ENCODE data around the gene PPTC7. TPM values are rescaled to one million over a fixed set of nuclear protein-coding genes. Genes with fewer than 3 reads are reported as not detected.

Gene PPTC7
- total and polyA plus RNA-seq, 10 of the 15 experiments (the other 5 are each of a cell fraction or from before 2014, with no cell fraction given), result 4.0 to 69.6 (median 12.3) TPM

- under 1% methylated on average over 17 of the region's 17 CpGs for WGBS (ENCODE audit: insufficient coverage, insufficient replicate concordance, low lambda C conversion rate, missing lambda C conversion rate)
- TSS peak; percentile 74 for BruUV-seq (replicated peaks)
- Histone ChIP-seq H2AFZ (ENCODE audit: control insufficient read depth, low read depth, low read length) (peak overlapping the region; percentile 68), H3K27ac (ENCODE audit: control insufficient read depth, insufficient read depth) (peak overlapping the region; percentile 92), H3K9me3 (replicated peaks; ENCODE audit: control insufficient read depth, insufficient read depth, low read length) (no peaks in the 10 kb centered on the region), H3K4me3 (peak overlapping the region; percentile 97), H3K4me1 (ENCODE audit: control insufficient read depth, insufficient read depth, low read length) (peaks cover 4% of the 10 kb centered on the region), H3K27me3 (replicated peaks in 1 of 2; ENCODE audit: control insufficient read depth in 2 of 2, insufficient read depth in 2 of 2, low read length in 1 of 2) (no peaks in the 10 kb centered on the region), H3K4me2 (ENCODE audit: control insufficient read depth, insufficient read depth) (peak overlapping the region; percentile 61), H4K20me1 (ENCODE audit: control insufficient read depth, insufficient read depth) (no peaks in the 10 kb centered on the region), H3K79me2 (ENCODE audit: control insufficient read depth, insufficient read depth, low read length) (peaks cover 50% of the 10 kb centered on the region), H3K36me3 (ENCODE audit: control insufficient read depth in 2 of 2, insufficient read depth in 2 of 2, low read length in 1 of 2) (peaks cover 0 to 8% of the 10 kb centered on the region in 2 experiments; a peak in 1 of 4 replicates), H3K9ac (ENCODE audit: control insufficient read depth, insufficient read depth, low read length) (peak overlapping the region; percentile 96)
- in situ Hi-C loops (cut with MboI), result no loop called here
- DNase-seq (ENCODE audit: low read depth, low spot score) (no peak), FAIRE-seq (no peak), ATAC-seq (peak; percentile 41)
- CTCF ChIA-PET, result interaction anchor here (1.1 to 21.1 kb wide), 7 partner anchors 9 to 97 kb away, joined by 3 to 462 read pairs (median 3); partner anchors contain the start of genes ARPC3 and FAM216A
- RAD21 ChIA-PET (ENCODE audit: unreplicated experiment), result interaction anchor here (1.3 to 3.3 kb wide), 4 partner anchors 9 to 100 kb away, joined by 4 to 22 read pairs (median 10); partner anchors contain the start of genes FAM216A and GPN3
- SMC1A ChIA-PET (ENCODE audit: uncharacterized antibody, unreplicated experiment), result interaction anchor here (1.1 to 26.9 kb wide), 7 partner anchors 33 to 397 kb away, joined by 4 to 492 read pairs (median 4); partner anchors contain the start of genes ARPC3, FAM216A and GPN3
- intact Hi-C loops (cut with micrococcal nuclease; ENCODE audit: unreplicated experiment), result no loop called here
- POLR2A ChIA-PET, result interaction anchor here (0.8 to 4.5 kb wide), 5 partner anchors 8 to 62 kb away, joined by 3 to 22 read pairs (median 4); partner anchors contain the start of genes FAM216A and GPN3
- TF ChIP-seq NR2C2 (IDR thresholded peaks at IDR 0.05; ENCODE audit: borderline replicate concordance, control insufficient read depth, insufficient read length, low read depth) (no peak), RBBP5 (conservative IDR thresholded peaks at IDR 0.05) (no peak), PBX3 (IDR thresholded peaks at IDR 0.05; ENCODE audit: insufficient replicate concordance, low read depth, low read length) (no peak), PKNOX1 (IDR thresholded peaks at IDR 0.05) (no peak), IKZF1 (conservative IDR thresholded peaks at IDR 0.05) (no peak), CBX3 (IDR thresholded peaks at IDR 0.05; ENCODE audit: borderline replicate concordance, low read depth) (no peak), YY1 (IDR thresholded peaks at IDR 0.05; ENCODE audit: low read depth, low read length) (0 out of 2 replicates have a peak, but pooled peaks have one; percentile 17), ZNF592 (IDR thresholded peaks at IDR 0.05) (no peak), ATF7 (IDR thresholded peaks at IDR 0.05; ENCODE audit: low read depth) (no peak), IRF5 (IDR thresholded peaks at IDR 0.05; ENCODE audit: borderline replicate concordance) (no peak), SIX5 (IDR thresholded peaks at IDR 0.05; ENCODE audit: low read depth, low read length, severe bottlenecking) (no peak), TCF12 (IDR thresholded peaks at IDR 0.05; ENCODE audit: low read depth, low read length) (0 out of 2 replicates have a peak, but pooled peaks have one; percentile 29), MLLT1 (IDR thresholded peaks at IDR 0.05) (no peak), TCF7 (IDR thresholded peaks at IDR 0.05; ENCODE audit: borderline replicate concordance) (no peak), IKZF2 (IDR thresholded peaks at IDR 0.05) (peak in 1 of 2 experiments; percentile 34; a peak in 1 of 4 replicates)
Measured at GRCh38 chr12:110501399-110501751, 81.7 kb downstream of the PPTC7 start.

Data from GM12878 (cell line).